ENCODE data around the gene ECI2. TPM values are rescaled to one million over a fixed set of nuclear protein-coding genes. Genes with fewer than 3 reads are reported as not detected.

ECI2 gene
- total RNA-seq: 19.8 TPM

- peak; percentile 59 for ATAC-seq
Measured at GRCh38 chr6:4134841-4135664, at the start of gene ECI2. ECI2 (minus strand) TSS chr6:4135575; CDS start chr6:4135560, 15 bp downstream.

GRCh38 chr6:4180652-4181255, 45.4 kb upstream of the ECI2 start:
- peak; percentile 50 for ATAC-seq

- no peak for ATAC-seq
Measured at GRCh38 chr6:4179960-4180651, 44.7 kb upstream of the ECI2 start.

- peak; percentile 11 for ATAC-seq
Measured at GRCh38 chr6:4178737-4179333, 43.5 kb upstream of the ECI2 start.

GRCh38 chr6:4176907-4177306, 41.5 kb upstream of the ECI2 start:
- ATAC-seq: no peak

- ATAC-seq: no peak
Measured at GRCh38 chr6:4174042-4174441, 38.7 kb upstream of the ECI2 start.

GRCh38 chr6:4172368-4172767, 37.0 kb upstream of the ECI2 start:
- no peak for ATAC-seq

GRCh38 chr6:4170297-4170696, 34.9 kb upstream of the ECI2 start:
- ATAC-seq: no peak

- ATAC-seq: no peak
Measured at GRCh38 chr6:4169028-4169789, 33.8 kb upstream of the ECI2 start.

- ATAC-seq: no peak
Measured at GRCh38 chr6:4167833-4168232, 32.5 kb upstream of the ECI2 start.

- ATAC-seq: no peak
Measured at GRCh38 chr6:4167123-4167522, 31.7 kb upstream of the ECI2 start.

- ATAC-seq: no peak
Measured at GRCh38 chr6:4164456-4164855, 29.1 kb upstream of the ECI2 start.

GRCh38 chr6:4164117-4164442, 28.7 kb upstream of the ECI2 start:
- no peak for ATAC-seq

- ATAC-seq: no peak
Measured at GRCh38 chr6:4163408-4164116, 28.2 kb upstream of the ECI2 start.

GRCh38 chr6:4162370-4162769, 27.0 kb upstream of the ECI2 start:
- no peak for ATAC-seq

GRCh38 chr6:4159491-4159890, 24.1 kb upstream of the ECI2 start:
- ATAC-seq: no peak

- no peak for ATAC-seq
Measured at GRCh38 chr6:4157506-4157905, 22.1 kb upstream of the ECI2 start.

GRCh38 chr6:4155848-4156466, 20.6 kb upstream of the ECI2 start:
- ATAC-seq: peak; percentile 89

- ATAC-seq: no peak
Measured at GRCh38 chr6:4153514-4153985, 18.2 kb upstream of the ECI2 start.

- no peak for ATAC-seq
Measured at GRCh38 chr6:4145083-4145482, 9.7 kb upstream of the ECI2 start.

- no peak for ATAC-seq
Measured at GRCh38 chr6:4139272-4139671, 3.9 kb upstream of the ECI2 start.
